Esophagus muscularis mucosa (tissue), 3 donors: ENCODE measurements around the gene MCF2L2.

ENCODE experiments used
- POLR2A ChIP-seq: fragments of 450-650 bp; IDR thresholded peaks from one replicate; pipeline ENCODE4 v1.6.1; 2017; ENCODE audit warnings: antibody characterized with exemption, moderate library complexity, mild to moderate bottlenecking, low read depth
- POLR2AphosphoS5 ChIP-seq, 2 donors: sonication (generic); formaldehyde crosslinking; IDR thresholded peaks; one replicate each; pipeline ENCODE4 v1.6.1; 2017; ENCODE audit warnings: antibody characterized with exemption in 2 of 2
- TF ChIP-seq, protein P1 (sequence below), 3 experiments: fragments of 200-600 bp in 2 of 3; fragments of 450-650 bp in 1 of 3; sonication (generic) in 2 of 3; IDR thresholded peaks; one replicate each; pipeline ENCODE4 v1.5.1; 2017 to 2019; ENCODE audit warnings: antibody characterized with exemption in 3 of 3, mild to moderate bottlenecking in 2 of 3, moderate library complexity in 1 of 3

DNA sequence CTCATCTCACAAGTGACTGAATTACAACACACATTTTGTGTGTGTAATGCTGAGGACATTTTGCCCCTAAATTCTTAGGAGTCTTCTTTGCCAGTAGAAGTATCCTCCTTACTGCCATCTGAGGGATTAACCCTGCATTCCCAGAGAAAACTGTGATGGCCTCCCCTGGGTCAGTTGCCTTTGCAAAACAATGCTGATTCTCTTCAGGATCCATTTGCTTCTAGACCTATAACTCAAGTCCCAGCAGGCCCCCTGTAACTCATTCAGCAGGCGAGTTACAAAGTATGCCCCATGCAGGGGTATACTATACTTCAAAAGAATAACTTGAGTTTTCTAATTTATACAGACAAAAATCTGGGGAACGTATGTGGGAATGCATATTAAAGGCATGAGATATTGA, 6.6 kb upstream of the MCF2L2 start:
- TF ChIP-seq, protein P1, sequence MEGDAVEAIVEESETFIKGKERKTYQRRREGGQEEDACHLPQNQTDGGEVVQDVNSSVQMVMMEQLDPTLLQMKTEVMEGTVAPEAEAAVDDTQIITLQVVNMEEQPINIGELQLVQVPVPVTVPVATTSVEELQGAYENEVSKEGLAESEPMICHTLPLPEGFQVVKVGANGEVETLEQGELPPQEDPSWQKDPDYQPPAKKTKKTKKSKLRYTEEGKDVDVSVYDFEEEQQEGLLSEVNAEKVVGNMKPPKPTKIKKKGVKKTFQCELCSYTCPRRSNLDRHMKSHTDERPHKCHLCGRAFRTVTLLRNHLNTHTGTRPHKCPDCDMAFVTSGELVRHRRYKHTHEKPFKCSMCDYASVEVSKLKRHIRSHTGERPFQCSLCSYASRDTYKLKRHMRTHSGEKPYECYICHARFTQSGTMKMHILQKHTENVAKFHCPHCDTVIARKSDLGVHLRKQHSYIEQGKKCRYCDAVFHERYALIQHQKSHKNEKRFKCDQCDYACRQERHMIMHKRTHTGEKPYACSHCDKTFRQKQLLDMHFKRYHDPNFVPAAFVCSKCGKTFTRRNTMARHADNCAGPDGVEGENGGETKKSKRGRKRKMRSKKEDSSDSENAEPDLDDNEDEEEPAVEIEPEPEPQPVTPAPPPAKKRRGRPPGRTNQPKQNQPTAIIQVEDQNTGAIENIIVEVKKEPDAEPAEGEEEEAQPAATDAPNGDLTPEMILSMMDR (IDR thresholded peaks at IDR 0.05) = no peak
- no peak for TF ChIP-seq POLR2A
- no peak for TF ChIP-seq POLR2AphosphoS5 (IDR thresholded peaks at IDR 0.05)
